Testis (tissue), 3 donors: Measurements from ENCODE around the gene FMNL3. TPM values are rescaled to one million over a fixed set of nuclear protein-coding genes. Genes with fewer than 3 reads are reported as not detected.

Experiments
- DNase-seq: peaks from one replicate; pipeline ENCODE4 v3.0.0-alpha.2; 2019
- H3K27ac ChIP-seq, 2 donors: fragments of 200-600 bp; sonication (generic); one replicate each; pipeline ENCODE4 v1.5.1; 2019
- H3K27me3 ChIP-seq: fragments of 200-600 bp; sonication (generic); one replicate; pipeline ENCODE4 v1.5.1; 2019
- H3K36me3 ChIP-seq: fragments of 200-600 bp; sonication (generic); one replicate; pipeline ENCODE4 v1.5.1; 2017; ENCODE audit warnings: low read depth; ENCODE audit errors: missing control alignments
- H3K4me1 ChIP-seq: fragments of 200-600 bp; sonication (generic); one replicate; pipeline ENCODE4 v1.5.1; 2019
- H3K4me3 ChIP-seq, 2 donors: fragments of 200-600 bp; sonication (generic); one replicate each; pipeline ENCODE4 v1.5.1; 2017 to 2019
- H3K9me3 ChIP-seq: fragments of 200-600 bp; sonication (generic); one replicate; pipeline ENCODE4 v1.5.1; 2017
- POLR2A ChIP-seq: fragments of 450-650 bp; IDR thresholded peaks from one replicate; pipeline ENCODE4 v1.6.1; 2017; ENCODE audit warnings: antibody characterized with exemption, mild to moderate bottlenecking, moderate library complexity
- WGBS, 2 donors: methylation state at CpG; one replicate each; pipeline ENCODE4 v1.1.5; 2018; 5-methylcytosine and 5-hydroxymethylcytosine counted together
- intact Hi-C: fragments of 100-400 bp; cut with DNase I; formaldehyde crosslinking; loops from one replicate; pipeline ENCODE4 v1.15.1; 2023; ENCODE audit warnings: low total_unique reads
- polyA plus RNA-seq: library from polyadenylated mRNA; stranded (reverse); fragments of 350-450 nt; fragmentation: Illumina TruSeq; extraction: RNeasy Lipid Tissue Mini Kit (QIAGEN cat#74804); gene quantifications from one replicate; pipeline ENCODE4 v1.2.3, GENCODE V29; 2014; ENCODE audit warnings: low read depth, low replicate concordance; ENCODE audit not compliant: insufficient read depth
- total RNA-seq, 2 donors: library from RNA; depleted of rRNA; stranded (reverse); fragments of >200 nt; gene quantifications; one replicate each; pipeline ENCODE4 v1.2.3, GENCODE V29; 2016
- TF ChIP-seq, protein P1 (sequence below), 3 experiments: fragments of 450-650 bp in 2 of 3; fragments of 200-600 bp in 1 of 3; sonication (generic) in 1 of 3; IDR thresholded peaks; one replicate each; pipeline ENCODE4 v1.5.1; 2016 to 2019; ENCODE audit warnings: antibody characterized with exemption in 3 of 3, mild to moderate bottlenecking in 2 of 3, moderate library complexity in 1 of 3

The FMNL3 gene
- total and polyA plus RNA-seq, 3 donors from 2014 or later, result 26.0 to 73.5 (median 40.5) TPM

DNA sequence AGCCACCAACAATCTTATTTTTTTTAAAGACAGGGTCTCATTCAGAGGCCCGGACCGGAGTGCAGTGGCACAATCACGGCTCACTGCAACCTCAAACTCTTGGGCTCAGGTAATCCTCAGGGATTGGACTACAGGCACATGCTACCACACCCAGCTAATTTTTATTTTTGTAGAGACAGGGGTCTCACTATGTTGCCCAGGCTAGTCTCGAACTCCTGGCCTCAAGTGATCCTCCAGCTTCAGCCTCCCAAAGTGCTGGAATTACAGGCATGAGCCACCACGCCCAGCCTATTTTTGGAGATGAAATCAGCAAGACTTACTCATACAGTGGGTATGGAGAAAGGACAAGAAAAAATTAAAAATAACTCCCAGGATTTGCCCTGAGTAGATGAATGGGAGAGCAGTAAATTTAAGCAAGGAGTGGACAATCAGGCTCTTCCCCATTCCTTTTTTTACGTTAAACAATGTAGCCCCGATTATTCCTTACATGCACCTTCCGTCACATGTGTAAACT, 13.2 kb downstream of the FMNL3 start:
- H3K27me3 ChIP-seq, result no peaks in the 10 kb centered on the region
- WGBS, 2 donors, result 94 to 96% methylated on average over 8 of the region's 8 CpGs
- DNase-seq, result no peak
- intact Hi-C loops, result no loop called here
- no peak overlapping the region for H3K4me3 ChIP-seq
- H3K9me3 ChIP-seq, result no peaks in the 10 kb centered on the region
- no peak for TF ChIP-seq POLR2A
- TF ChIP-seq, protein P1, sequence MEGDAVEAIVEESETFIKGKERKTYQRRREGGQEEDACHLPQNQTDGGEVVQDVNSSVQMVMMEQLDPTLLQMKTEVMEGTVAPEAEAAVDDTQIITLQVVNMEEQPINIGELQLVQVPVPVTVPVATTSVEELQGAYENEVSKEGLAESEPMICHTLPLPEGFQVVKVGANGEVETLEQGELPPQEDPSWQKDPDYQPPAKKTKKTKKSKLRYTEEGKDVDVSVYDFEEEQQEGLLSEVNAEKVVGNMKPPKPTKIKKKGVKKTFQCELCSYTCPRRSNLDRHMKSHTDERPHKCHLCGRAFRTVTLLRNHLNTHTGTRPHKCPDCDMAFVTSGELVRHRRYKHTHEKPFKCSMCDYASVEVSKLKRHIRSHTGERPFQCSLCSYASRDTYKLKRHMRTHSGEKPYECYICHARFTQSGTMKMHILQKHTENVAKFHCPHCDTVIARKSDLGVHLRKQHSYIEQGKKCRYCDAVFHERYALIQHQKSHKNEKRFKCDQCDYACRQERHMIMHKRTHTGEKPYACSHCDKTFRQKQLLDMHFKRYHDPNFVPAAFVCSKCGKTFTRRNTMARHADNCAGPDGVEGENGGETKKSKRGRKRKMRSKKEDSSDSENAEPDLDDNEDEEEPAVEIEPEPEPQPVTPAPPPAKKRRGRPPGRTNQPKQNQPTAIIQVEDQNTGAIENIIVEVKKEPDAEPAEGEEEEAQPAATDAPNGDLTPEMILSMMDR (IDR thresholded peaks at IDR 0.05), result no peak
- no peaks in the 10 kb centered on the region for H3K36me3 ChIP-seq
- peaks cover 12% of the 10 kb centered on the region for H3K4me1 ChIP-seq
- H3K27ac ChIP-seq, result no peak overlapping the region

DNA sequence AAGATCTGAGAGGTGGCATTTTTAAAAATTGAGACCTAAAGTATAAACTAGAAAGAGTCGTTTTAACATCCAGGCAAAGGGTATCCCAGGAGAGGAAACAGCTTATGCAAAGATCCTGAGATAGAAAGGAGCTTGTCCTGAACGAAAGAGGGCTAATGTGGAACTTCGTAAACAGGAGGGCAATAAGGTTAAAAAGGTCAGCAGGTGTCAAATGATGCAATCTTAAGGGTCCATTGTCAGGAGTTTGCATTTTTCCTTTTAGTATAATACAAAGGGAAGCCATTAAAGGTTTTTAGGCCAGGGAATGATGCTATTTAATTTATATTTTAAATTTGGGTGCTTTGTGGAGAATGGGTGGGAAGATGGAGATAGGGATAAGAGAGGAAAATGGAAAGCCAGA, 14.4 kb downstream of the FMNL3 start:
- no peak for DNase-seq
- no peak overlapping the region for H3K27ac ChIP-seq
- H3K4me1 ChIP-seq, result peaks cover 6% of the 10 kb centered on the region
- H3K4me3 ChIP-seq, result no peak overlapping the region
- no peaks in the 10 kb centered on the region for H3K9me3 ChIP-seq
- intact Hi-C loops, result no loop called here
- TF ChIP-seq, protein P1 (IDR thresholded peaks at IDR 0.05), result no peak
- WGBS, 2 donors, result 72 to 77% methylated on average over 3 of the region's 3 CpGs
- no peaks in the 10 kb centered on the region for H3K27me3 ChIP-seq
- no peaks in the 10 kb centered on the region for H3K36me3 ChIP-seq

DNA sequence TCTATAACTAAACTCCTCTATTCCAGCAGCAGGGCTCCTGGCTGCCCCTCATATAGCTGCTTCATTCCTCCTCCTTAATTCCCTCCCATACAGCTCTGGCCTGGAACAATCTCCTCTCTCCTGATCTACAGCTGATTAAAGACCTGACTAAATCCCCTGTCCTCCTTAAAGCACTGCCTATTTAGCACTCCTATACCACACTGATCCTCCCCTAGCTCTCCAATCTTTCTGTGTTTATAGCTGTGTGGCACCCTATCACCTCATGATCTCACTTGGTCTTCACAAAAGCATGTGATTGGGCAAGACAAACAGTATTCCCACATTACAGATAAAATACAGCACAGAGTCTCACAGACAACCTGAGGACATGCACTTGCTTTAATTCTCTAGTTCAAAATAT, 17.4 kb downstream of the FMNL3 start:
- H3K9me3 ChIP-seq, result no peaks in the 10 kb centered on the region
- no peak for TF ChIP-seq POLR2A
- TF ChIP-seq, protein P1 (IDR thresholded peaks at IDR 0.05), result no peak
- intact Hi-C loops, result no loop called here
- H3K36me3 ChIP-seq, result no peaks in the 10 kb centered on the region
- no peak overlapping the region for H3K27ac ChIP-seq
- H3K27me3 ChIP-seq, result no peaks in the 10 kb centered on the region
- peaks cover 4% of the 10 kb centered on the region for H3K4me1 ChIP-seq
- H3K4me3 ChIP-seq, result no peak overlapping the region
- no peak for DNase-seq

DNA sequence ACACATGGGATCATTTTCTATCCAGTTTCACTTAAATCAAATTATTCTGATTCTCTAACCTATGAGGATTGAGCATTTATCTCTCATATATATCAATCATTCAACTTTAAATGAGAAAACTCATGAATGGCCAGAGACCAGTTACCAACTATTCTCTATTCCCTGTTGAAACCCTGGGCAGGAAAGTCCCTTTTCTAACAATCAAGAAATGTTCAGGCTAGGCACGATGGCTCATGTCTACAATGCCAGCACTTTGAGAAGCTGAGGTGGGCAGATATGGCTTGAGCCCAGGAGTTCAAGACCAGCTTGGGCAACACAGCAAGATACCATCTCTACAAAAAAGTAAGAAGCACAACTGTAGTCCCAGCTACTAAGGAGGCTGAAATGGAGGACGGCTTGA, 18.0 kb downstream of the FMNL3 start:
- Histone ChIP-seq H3K9me3 (no peaks in the 10 kb centered on the region), H3K27ac (no peak overlapping the region), H3K36me3 (no peaks in the 10 kb centered on the region), H3K4me3 (no peak overlapping the region), H3K27me3 (no peaks in the 10 kb centered on the region), H3K4me1 (peaks cover 4% of the 10 kb centered on the region)
- no peak for DNase-seq
- TF ChIP-seq, protein P1 (IDR thresholded peaks at IDR 0.05), result no peak
- TF ChIP-seq POLR2A, result no peak
- intact Hi-C loops, result no loop called here
- WGBS, 2 donors, result 74 to 85% methylated on average over 2 of the region's 2 CpGs

DNA sequence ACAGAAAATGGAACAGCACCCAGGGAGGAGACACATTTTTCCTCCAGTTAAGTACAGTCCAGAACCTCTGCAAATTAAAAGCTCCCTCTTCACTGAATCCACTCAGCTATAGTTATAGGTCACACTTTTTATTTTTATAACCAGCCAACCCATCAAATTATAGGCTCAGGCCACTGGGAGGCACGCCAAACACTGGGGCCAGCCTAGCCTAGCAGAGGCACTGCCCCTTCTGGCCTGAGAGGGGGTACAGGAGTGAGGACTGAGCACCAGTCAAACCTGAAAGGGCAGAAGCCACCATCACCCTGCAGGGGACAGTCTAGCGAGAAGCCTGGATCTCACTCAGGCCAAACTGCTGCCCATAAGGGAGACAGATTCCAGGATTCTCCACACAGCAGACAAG, 19.3 kb downstream of the FMNL3 start:
- no peaks in the 10 kb centered on the region for H3K9me3 ChIP-seq
- no peak overlapping the region for H3K27ac ChIP-seq
- no peak overlapping the region for H3K4me3 ChIP-seq
- intact Hi-C loops, result no loop called here
- TF ChIP-seq POLR2A, result no peak
- TF ChIP-seq, protein P1 (IDR thresholded peaks at IDR 0.05), result no peak
- H3K27me3 ChIP-seq, result no peaks in the 10 kb centered on the region
- H3K4me1 ChIP-seq, result peaks cover 4% of the 10 kb centered on the region
- no peak for DNase-seq
- 82 to 95% methylated on average over 2 of the region's 2 CpGs for WGBS, 2 donors
- H3K36me3 ChIP-seq, result no peaks in the 10 kb centered on the region
